Subcutaneous adipose tissue (tissue), 4 donors: ENCODE measurements around the gene ADAMTS7. TPM values are rescaled to one million over a fixed set of nuclear protein-coding genes. Genes with fewer than 3 reads are reported as not detected.

Experiments
- CTCF ChIP-seq: fragments of 450-650 bp; IDR thresholded peaks from one replicate; pipeline ENCODE4 v1.5.1; 2016; ENCODE audit warnings: low read depth, mild to moderate bottlenecking, control low read depth, antibody characterized with exemption, moderate library complexity
- total RNA-seq, 4 donors: library from RNA; depleted of rRNA; stranded (reverse); fragments of >200 nt; gene quantifications; one replicate each; pipeline ENCODE4 v1.1.0, GENCODE V29; 2016

Gene ADAMTS7
- 10 to 100 TPM in 1 of 4 donors, 1 to 10 TPM in 3; 4.6 to 10.2 (median 7.8) TPM for total RNA-seq

- TF ChIP-seq CTCF: no peak
These were observed at the start of gene ADAMTS7 for GRCh38 chr15:78811124-78811824. Gene ADAMTS7, minus strand, starts transcription at chr15:78811464. Its CDS starts 244 bp downstream, at chr15:78811220.

- TF ChIP-seq CTCF: no peak
These were observed 48.9 kb upstream of the ADAMTS7 start for GRCh38 chr15:78859971-78860719.

GRCh38 chr15:78855746-78856145, 44.5 kb upstream of the ADAMTS7 start:
- no peak for TF ChIP-seq CTCF

GRCh38 chr15:78854833-78855372, 43.6 kb upstream of the ADAMTS7 start:
- no peak for TF ChIP-seq CTCF

GRCh38 chr15:78853500-78853899, 42.2 kb upstream of the ADAMTS7 start:
- TF ChIP-seq CTCF: no peak

GRCh38 chr15:78850941-78851755, 39.9 kb upstream of the ADAMTS7 start:
- TF ChIP-seq CTCF: no peak
